ENCODE data around the gene ERICH4. TPM values are rescaled to one million over a fixed set of nuclear protein-coding genes. Genes with fewer than 3 reads are reported as not detected.
A peak's percentile ranks its signal among the peaks of the same experiment; 100 is the strongest.
"Not testable (repeated sequence)": the region's sequence is repeated elsewhere in the genome, so short reads cannot be mapped to it uniquely, and the experiment has no call there.

ERICH4 gene
- polyA plus RNA-seq, 4 donors = 11.7 to 154 (median 83.5) TPM

DNA sequence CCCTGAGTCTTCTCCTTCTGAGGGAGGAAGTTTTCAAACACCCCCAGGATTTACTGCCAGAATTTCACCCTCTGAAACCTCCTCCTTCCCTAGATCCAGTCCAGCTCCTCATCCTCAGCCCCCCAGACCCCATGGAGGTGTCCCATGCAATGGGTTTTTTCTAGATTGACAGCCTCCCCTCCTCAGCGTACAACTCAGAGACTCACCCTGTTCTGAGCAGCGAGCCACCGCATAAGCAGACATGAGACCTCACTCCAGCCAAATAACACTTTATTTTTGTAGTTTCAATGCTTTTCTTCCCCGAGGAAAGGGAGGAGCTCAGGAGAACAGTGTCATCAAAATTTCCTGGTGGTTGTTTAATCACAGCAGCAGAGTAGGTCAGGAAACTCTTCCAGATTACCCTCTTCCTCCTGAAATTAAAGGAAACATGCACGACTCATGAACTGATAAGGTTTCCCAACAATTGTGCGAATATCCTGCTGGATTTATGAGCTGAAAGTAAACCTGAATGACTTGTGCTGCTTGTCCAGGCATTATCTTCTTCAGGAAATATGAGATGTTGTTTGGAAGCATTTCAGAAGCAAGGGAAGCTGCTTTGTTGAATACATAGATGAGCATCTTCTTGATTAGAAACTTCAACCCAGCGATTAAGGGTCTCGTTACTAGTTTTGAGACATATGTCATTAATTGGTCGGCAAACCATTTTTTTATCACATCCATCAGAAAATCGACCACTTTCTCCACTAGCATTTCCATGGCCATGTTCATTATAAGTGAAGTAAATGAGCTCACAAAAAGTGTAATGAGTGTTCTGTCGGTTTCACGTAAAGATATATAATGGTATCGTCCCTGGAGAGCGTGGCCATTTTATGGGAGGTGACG lies 36.2 kb downstream of the ERICH4 start:
- Histone ChIP-seq H3K27ac (ENCODE audit: low read depth in 1 of 3, low read length in 2 of 3) (peak overlapping the region in 1 of 3 donors; percentile 11), H3K4me3 (ENCODE audit: low read depth in 1 of 3, low read length in 3 of 3) (no peak overlapping the region), H3K9me3 (ENCODE audit: control insufficient read depth in 2 of 2, insufficient read depth in 1 of 2, low read depth in 1 of 2, low read length in 1 of 2) (no peaks in the 10 kb centered on the region), H3K36me3 (ENCODE audit: control insufficient read depth in 3 of 3, insufficient read depth in 2 of 3, low read depth in 1 of 3, low read length in 3 of 3) (no peaks in the 10 kb centered on the region), H3K27me3 (ENCODE audit: control insufficient read depth in 3 of 3, insufficient read depth in 3 of 3, low read length in 3 of 3) (peaks cover 0 to 2% (median 0%) of the 10 kb centered on the region in 3 donors), H3K4me1 (ENCODE audit: control insufficient read depth in 3 of 3, insufficient read depth in 2 of 3, low read depth in 1 of 3, low read length in 2 of 3) (no peaks in the 10 kb centered on the region)
- no peak for FAIRE-seq
- DNase-seq = no peak
- WGBS, 3 donors = 68 to 73% (median 73%) methylated on average over 15 of the region's 15 CpGs

DNA sequence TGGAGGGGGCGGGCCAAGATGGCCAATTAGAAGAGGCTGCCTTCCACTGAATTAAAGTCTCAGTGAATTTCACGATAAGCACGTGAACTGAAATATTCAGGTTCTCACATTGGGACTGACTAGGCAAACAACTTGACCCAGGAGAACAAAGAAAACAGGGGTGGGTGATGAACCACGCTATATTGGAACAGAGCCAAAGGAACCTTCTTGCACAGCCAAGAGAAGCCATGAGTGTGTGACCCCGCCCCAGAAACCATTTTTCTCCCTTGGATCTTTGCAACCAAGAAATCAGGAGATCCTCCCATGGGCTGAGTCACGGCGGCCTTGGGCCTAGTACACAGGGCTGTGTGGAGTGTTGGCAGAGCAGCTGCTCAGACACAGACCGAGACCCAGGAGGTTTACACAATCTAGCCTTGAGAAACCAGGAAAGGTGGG lies 36.8 kb downstream of the ERICH4 start:
- Histone ChIP-seq H3K4me3 (ENCODE audit: low read depth in 1 of 3, low read length in 3 of 3) (no peak overlapping the region), H3K4me1 (ENCODE audit: control insufficient read depth in 3 of 3, insufficient read depth in 2 of 3, low read depth in 1 of 3, low read length in 2 of 3) (no peaks in the 10 kb centered on the region), H3K9me3 (ENCODE audit: control insufficient read depth in 2 of 2, insufficient read depth in 1 of 2, low read depth in 1 of 2, low read length in 1 of 2) (no peaks in the 10 kb centered on the region), H3K27me3 (ENCODE audit: control insufficient read depth in 3 of 3, insufficient read depth in 3 of 3, low read length in 3 of 3) (peaks cover 0 to 2% (median 0%) of the 10 kb centered on the region in 3 donors), H3K27ac (ENCODE audit: low read depth in 1 of 3, low read length in 2 of 3) (peak overlapping the region in 1 of 3 donors; percentile 47), H3K36me3 (ENCODE audit: control insufficient read depth in 3 of 3, insufficient read depth in 2 of 3, low read depth in 1 of 3, low read length in 3 of 3) (no peaks in the 10 kb centered on the region)
- DNase-seq (no peak), FAIRE-seq (no peak)
- WGBS, 3 donors = 66 to 71% (median 66%) methylated on average over 8 of the region's 8 CpGs

DNA sequence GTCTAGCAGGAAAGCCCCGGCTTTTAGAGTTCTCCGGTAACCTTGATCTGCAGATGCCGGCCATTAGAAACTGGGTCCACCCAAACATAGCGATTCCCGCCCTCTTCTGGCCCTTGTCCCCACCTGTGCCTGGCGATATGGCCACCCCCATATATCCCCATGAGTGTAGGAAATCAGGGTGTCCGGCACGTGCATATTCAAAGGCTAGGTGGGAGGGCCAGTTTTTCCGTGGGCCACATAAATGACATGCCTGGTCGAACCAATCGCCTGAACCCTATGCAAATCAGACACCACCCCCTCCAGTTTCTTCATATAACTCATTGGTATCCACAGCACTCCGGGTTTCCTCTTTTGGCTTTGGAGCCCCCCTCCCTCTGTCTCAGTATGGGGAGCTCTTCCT lies 37.4 kb downstream of the ERICH4 start:
- DNase-seq (no peak), FAIRE-seq (no peak)
- no peaks in the 10 kb centered on the region for H3K36me3 ChIP-seq (ENCODE audit: control insufficient read depth in 3 of 3, insufficient read depth in 2 of 3, low read depth in 1 of 3, low read length in 3 of 3)
- H3K4me1 ChIP-seq (ENCODE audit: control insufficient read depth in 3 of 3, insufficient read depth in 2 of 3, low read depth in 1 of 3, low read length in 2 of 3) = no peaks in the 10 kb centered on the region
- no peaks in the 10 kb centered on the region for H3K9me3 ChIP-seq (ENCODE audit: control insufficient read depth in 2 of 2, insufficient read depth in 1 of 2, low read depth in 1 of 2, low read length in 1 of 2)
- H3K27me3 ChIP-seq (ENCODE audit: control insufficient read depth in 3 of 3, insufficient read depth in 3 of 3, low read length in 3 of 3) = peaks cover 0 to 2% (median 0%) of the 10 kb centered on the region in 3 donors
- no peak overlapping the region for H3K4me3 ChIP-seq (ENCODE audit: low read depth in 1 of 3, low read length in 3 of 3)
- 79 to 87% (median 79%) methylated on average over 11 to 12 of the region's 12 CpGs for WGBS, 3 donors
- H3K27ac ChIP-seq (ENCODE audit: low read depth in 1 of 3, low read length in 2 of 3) = peak overlapping the region in 1 of 3 donors; percentile 47

DNA sequence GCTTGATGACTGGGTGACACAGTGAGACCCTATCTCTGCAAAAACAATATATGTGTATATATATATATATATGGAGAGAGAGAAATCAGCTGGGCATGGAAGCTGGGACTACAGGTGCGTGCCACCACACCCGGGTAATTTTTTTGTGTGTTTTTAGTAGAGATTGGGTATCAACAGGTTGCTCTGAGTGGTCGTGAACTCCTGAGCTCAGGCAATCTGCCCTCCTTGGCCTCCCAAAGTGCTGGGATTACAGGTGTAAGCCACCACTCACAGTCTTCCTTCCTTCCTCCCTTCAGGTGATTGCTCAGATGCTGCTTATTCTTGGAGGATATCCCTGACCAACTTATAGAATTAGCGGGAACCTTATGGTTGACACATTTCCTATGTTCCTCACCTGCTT lies 41.9 kb downstream of the ERICH4 start:
- peaks cover 0 to 7% (median 0%) of the 10 kb centered on the region in 3 donors for H3K27me3 ChIP-seq (ENCODE audit: control insufficient read depth in 3 of 3, insufficient read depth in 3 of 3, low read length in 3 of 3)
- no peak overlapping the region for H3K4me3 ChIP-seq (ENCODE audit: low read depth in 1 of 3, low read length in 3 of 3)
- FAIRE-seq (no peak), DNase-seq (no peak)
- 66 to 83% (median 80%) methylated on average over 4 of the region's 4 CpGs for WGBS, 3 donors
- H3K4me1 ChIP-seq (ENCODE audit: control insufficient read depth in 3 of 3, insufficient read depth in 2 of 3, low read depth in 1 of 3, low read length in 2 of 3) = no peaks in the 10 kb centered on the region
- H3K9me3 ChIP-seq (ENCODE audit: control insufficient read depth in 2 of 2, insufficient read depth in 1 of 2, low read depth in 1 of 2, low read length in 1 of 2) = peaks cover 0 to 8% of the 10 kb centered on the region in 2 donors
- no peaks in the 10 kb centered on the region for H3K36me3 ChIP-seq (ENCODE audit: control insufficient read depth in 3 of 3, insufficient read depth in 2 of 3, low read depth in 1 of 3, low read length in 3 of 3)
- H3K27ac ChIP-seq (ENCODE audit: low read depth in 1 of 3, low read length in 2 of 3) = no peak overlapping the region

DNA sequence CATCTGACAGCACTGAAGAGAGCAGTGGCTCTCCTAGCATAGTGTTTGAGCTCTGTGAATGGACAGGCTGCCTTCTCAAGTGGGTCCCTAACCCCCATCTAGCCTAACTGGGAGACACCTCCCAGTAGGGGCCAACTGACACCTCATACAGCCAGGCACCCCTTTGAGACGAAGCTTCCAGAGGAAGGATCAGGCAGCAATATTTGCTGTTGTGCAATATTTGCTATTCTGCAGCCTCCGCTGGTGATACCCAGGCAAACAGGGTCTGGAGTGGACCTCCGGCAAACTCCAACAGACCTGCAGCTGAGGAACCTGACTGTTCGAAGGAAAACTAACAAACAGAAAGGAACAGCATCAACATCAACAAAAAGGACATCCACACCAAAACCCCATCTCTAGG lies 44.0 kb downstream of the ERICH4 start:
- not testable (repeated sequence) for H3K4me3 ChIP-seq (ENCODE audit: low read depth in 1 of 3, low read length in 3 of 3); FAIRE-seq; H3K36me3 ChIP-seq (ENCODE audit: control insufficient read depth in 3 of 3, insufficient read depth in 2 of 3, low read depth in 1 of 3, low read length in 3 of 3); H3K9me3 ChIP-seq (ENCODE audit: control insufficient read depth in 2 of 2, insufficient read depth in 1 of 2, low read depth in 1 of 2, low read length in 1 of 2); DNase-seq; H3K27ac ChIP-seq (ENCODE audit: low read depth in 1 of 3, low read length in 2 of 3); H3K4me1 ChIP-seq (ENCODE audit: control insufficient read depth in 3 of 3, insufficient read depth in 2 of 3, low read depth in 1 of 3, low read length in 2 of 3); H3K27me3 ChIP-seq (ENCODE audit: control insufficient read depth in 3 of 3, insufficient read depth in 3 of 3, low read length in 3 of 3)
- 80 to 87% (median 81%) methylated on average over 4 of the region's 4 CpGs for WGBS, 3 donors

DNA sequence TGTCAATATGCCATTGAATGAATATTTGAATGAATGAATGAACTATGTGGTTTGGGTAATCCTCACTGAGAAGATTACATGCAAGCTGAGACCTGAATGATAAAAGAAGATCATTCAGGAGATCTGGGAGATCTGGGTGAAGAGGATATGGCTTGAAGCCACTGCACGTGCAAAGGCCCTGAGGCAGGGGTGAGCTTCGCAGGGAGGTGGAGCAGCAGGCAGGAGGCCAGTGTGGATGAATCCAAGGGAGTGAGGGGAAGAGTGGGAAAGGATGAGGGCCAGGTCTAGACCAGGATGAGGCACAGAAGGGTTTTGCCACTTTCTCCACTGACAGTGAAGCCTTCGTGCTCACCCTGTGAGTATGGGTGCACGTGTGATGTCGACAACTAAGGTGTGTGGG lies 49.9 kb downstream of the ERICH4 start:
- Histone ChIP-seq H3K36me3 (ENCODE audit: control insufficient read depth in 3 of 3, insufficient read depth in 2 of 3, low read depth in 1 of 3, low read length in 3 of 3) (no peaks in the 10 kb centered on the region), H3K27ac (ENCODE audit: low read depth in 1 of 3, low read length in 2 of 3) (no peak overlapping the region), H3K4me1 (ENCODE audit: control insufficient read depth in 3 of 3, insufficient read depth in 2 of 3, low read depth in 1 of 3, low read length in 2 of 3) (no peaks in the 10 kb centered on the region), H3K27me3 (ENCODE audit: control insufficient read depth in 3 of 3, insufficient read depth in 3 of 3, low read length in 3 of 3) (no peaks in the 10 kb centered on the region), H3K9me3 (ENCODE audit: control insufficient read depth in 2 of 2, insufficient read depth in 1 of 2, low read depth in 1 of 2, low read length in 1 of 2) (no peaks in the 10 kb centered on the region), H3K4me3 (ENCODE audit: low read depth in 1 of 3, low read length in 3 of 3) (no peak overlapping the region)
- WGBS, 3 donors = 94 to 99% (median 94%) methylated on average over 5 of the region's 5 CpGs
- DNase-seq (no peak), FAIRE-seq (no peak)

Other genes with a start within 250 kb of the ERICH4 start
- gene CYP2S1, start 249.9 kb upstream of the ERICH4 start, polyA plus RNA-seq = 10 to 100 TPM; 33.7 to 76.7 (median 59.4) TPM
- 10 to 100 TPM in 2 of 4 donors, 1 to 10 TPM in 1, under 1 TPM in 1; 0.67 to 13.4 (median 7.1) TPM for gene AXL, start 223.9 kb upstream of the ERICH4 start, polyA plus RNA-seq
- gene HNRNPUL1, start 178.8 kb upstream of the ERICH4 start, polyA plus RNA-seq = 100 to 1,000 TPM in 2 of 4 donors, 10 to 100 TPM in 2; 76.3 to 139 (median 99.1) TPM
- gene CCDC97, start 133.0 kb upstream of the ERICH4 start, polyA plus RNA-seq = 10 to 100 TPM; 11.1 to 26.1 (median 14.8) TPM
- 10 to 100 TPM in 1 of 4 donors, 1 to 10 TPM in 3; 1.1 to 18.8 (median 8.5) TPM for gene TGFB1, start 89.2 kb upstream of the ERICH4 start, polyA plus RNA-seq
- gene B9D2, start 79.0 kb upstream of the ERICH4 start, polyA plus RNA-seq = 1 to 10 TPM; 4.7 to 9.8 (median 5.9) TPM
- 10 to 100 TPM in 1 of 4 donors, 1 to 10 TPM in 3; 1.3 to 14.6 (median 5.2) TPM for gene TMEM91, start 66.6 kb upstream of the ERICH4 start, polyA plus RNA-seq
- gene EXOSC5, start 45.8 kb upstream of the ERICH4 start, polyA plus RNA-seq = 10 to 100 TPM in 3 of 4 donors, 1 to 10 TPM in 1; 9.4 to 36.4 (median 18.3) TPM
- gene BCKDHA, start 45.3 kb upstream of the ERICH4 start, polyA plus RNA-seq = 10 to 100 TPM; 19.9 to 34.0 (median 24.8) TPM
- 100 to 1,000 TPM in 1 of 4 donors, 10 to 100 TPM in 3; 27.5 to 125 (median 53.8) TPM for gene B3GNT8, start 15.8 kb upstream of the ERICH4 start, polyA plus RNA-seq
- gene DMAC2, start 3.2 kb upstream of the ERICH4 start, polyA plus RNA-seq = 100 to 1,000 TPM in 1 of 4 donors, 10 to 100 TPM in 3; 67.8 to 122 (median 90.5) TPM
- gene CEACAM21, start 133.0 kb downstream of the ERICH4 start, polyA plus RNA-seq = 1 to 10 TPM in 3 of 4 donors, not detected in 1; 1.1 to 4.6 (median 1.9) TPM
- under 1 TPM in 2 of 4 donors, not detected in 2; 0.06 to 0.39 TPM for gene CEACAM4, start 183.9 kb downstream of the ERICH4 start, polyA plus RNA-seq
- under 1 TPM in 2 of 4 donors, not detected in 2; 0.15 to 0.33 TPM for gene CEACAM7, start 245.1 kb downstream of the ERICH4 start, polyA plus RNA-seq